Muscle layer of duodenum (tissue), 2 donors: ENCODE data around the gene PLA2G4C.

Experiments
- H3K27ac ChIP-seq: one replicate; pipeline ENCODE4 v1.7.0; 2013; ENCODE audit warnings: mild to moderate bottlenecking, low read length
- H3K27me3 ChIP-seq: one replicate; pipeline ENCODE4 v1.7.0; 2013; ENCODE audit warnings: low read depth, mild to moderate bottlenecking, control low read depth, low read length
- H3K36me3 ChIP-seq, 2 donors: one replicate each; pipeline ENCODE4 v1.7.0; 2013; ENCODE audit warnings: low read length in 2 of 2, control low read depth in 1 of 2, mild to moderate bottlenecking in 1 of 2; ENCODE audit not compliant: insufficient read depth in 2 of 2, control insufficient read depth in 1 of 2
- H3K4me1 ChIP-seq, 2 donors: one replicate each; pipeline ENCODE4 v1.7.0; 2013; ENCODE audit warnings: low read length in 2 of 2, mild to moderate bottlenecking in 2 of 2, control low read depth in 1 of 2, moderate library complexity in 1 of 2; ENCODE audit not compliant: insufficient read depth in 2 of 2, control insufficient read depth in 1 of 2
- H3K4me3 ChIP-seq, 2 donors: one replicate each; pipeline ENCODE4 v1.7.0; 2013; ENCODE audit warnings: low read length in 2 of 2, low read depth in 1 of 2, mild to moderate bottlenecking in 1 of 2
- H3K9me3 ChIP-seq, 2 donors: one replicate each; pipeline ENCODE4 v1.7.0; 2013; ENCODE audit warnings: low read length in 2 of 2, control low read depth in 1 of 2, mild to moderate bottlenecking in 1 of 2; ENCODE audit not compliant: control insufficient read depth in 1 of 2
- donor health status: healthy.

PLA2G4C gene

DNA sequence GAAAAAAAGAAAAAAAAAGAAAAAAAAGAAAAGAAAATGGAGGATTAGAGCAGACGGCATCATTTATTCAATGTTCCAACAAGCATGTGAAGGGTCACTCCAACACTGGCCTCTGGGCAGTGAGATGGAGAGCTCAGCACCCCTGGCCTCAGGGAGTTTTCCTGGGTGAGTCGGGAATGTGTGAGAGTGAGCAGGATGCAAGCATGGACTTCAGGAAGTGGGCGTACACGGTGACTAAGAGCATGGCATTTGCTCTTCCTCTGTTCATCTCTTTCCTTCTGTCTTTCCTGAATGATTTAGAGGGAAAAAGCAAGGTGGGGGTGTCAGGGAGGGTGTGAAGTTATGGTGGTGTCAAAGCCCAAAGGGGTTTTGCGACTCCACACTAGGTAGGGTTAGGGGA lies 66.1 kb downstream of the PLA2G4C start:
- H3K27me3 ChIP-seq = no peaks in the 10 kb centered on the region

DNA sequence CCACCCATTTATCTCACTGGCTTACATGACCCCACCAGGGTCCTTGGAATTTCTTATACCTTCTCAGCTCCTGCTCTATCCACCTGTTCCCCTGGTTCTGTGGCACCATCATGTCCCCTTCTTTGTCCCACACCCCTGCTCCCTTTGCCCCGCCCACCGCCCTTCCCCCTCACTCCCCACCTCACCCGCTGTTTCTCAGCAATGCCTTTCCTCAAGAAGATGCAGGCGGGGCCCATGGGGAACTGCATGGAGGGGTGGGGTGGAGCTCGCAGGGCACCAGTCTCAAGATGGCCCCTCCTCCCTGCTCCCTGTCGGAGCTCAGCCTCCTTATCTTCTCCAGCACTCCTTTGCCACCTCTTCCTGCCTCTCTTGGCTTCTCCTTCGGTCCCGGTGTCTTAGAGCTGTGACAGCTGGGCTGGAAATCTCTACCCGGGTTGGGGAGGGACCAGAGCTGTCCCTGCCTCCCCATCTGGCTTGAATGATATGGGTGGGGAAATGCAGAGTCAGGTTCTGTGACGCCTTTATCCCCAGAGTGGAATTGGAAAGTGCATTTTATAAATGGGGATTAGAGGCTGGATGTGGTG lies 66.8 kb downstream of the PLA2G4C start, which contains the start of gene CABP5:
CABP5 (minus strand) TSS at position 405 of the 584 bp plus-strand sequence; CDS start at position 248, 157 bp downstream.
- Histone ChIP-seq H3K4me3 (no peak within 1 kb of the TSS), H3K9me3 (no peaks in the 10 kb centered on the region), H3K36me3 (peaks cover 0 to 15% of the 10 kb centered on the region in 2 donors), H3K4me1 (no peaks in the 10 kb centered on the region), H3K27ac (no peak within 1 kb of the TSS), H3K27me3 (no peaks in the 10 kb centered on the region)

More for the DNA sequence above, 66.1 kb downstream of the PLA2G4C start:
- no peaks in the 10 kb centered on the region for H3K9me3 ChIP-seq
- peaks cover 0 to 21% of the 10 kb centered on the region in 2 donors for H3K36me3 ChIP-seq
- no peak overlapping the region for H3K4me3 ChIP-seq
- no peaks in the 10 kb centered on the region for H3K4me1 ChIP-seq
- no peak overlapping the region for H3K27ac ChIP-seq

GRCh38 chr19:48041877-48042580 lies 68.6 kb downstream of the PLA2G4C start:
- no peaks in the 10 kb centered on the region for H3K36me3 ChIP-seq
- H3K27me3 ChIP-seq = no peaks in the 10 kb centered on the region
- H3K27ac ChIP-seq = no peak overlapping the region
- H3K4me3 ChIP-seq = no peak overlapping the region
- H3K4me1 ChIP-seq = no peaks in the 10 kb centered on the region
- H3K9me3 ChIP-seq = peaks cover under 1 to 3% of the 10 kb centered on the region in 2 donors

GRCh38 chr19:48036765-48037164 lies 73.9 kb downstream of the PLA2G4C start:
- H3K4me3 ChIP-seq = no peak overlapping the region
- no peaks in the 10 kb centered on the region for H3K27me3 ChIP-seq
- no peaks in the 10 kb centered on the region for H3K4me1 ChIP-seq
- peaks cover 12% of the 10 kb centered on the region in 2 donors for H3K9me3 ChIP-seq
- no peaks in the 10 kb centered on the region for H3K36me3 ChIP-seq
- H3K27ac ChIP-seq = no peak overlapping the region

- Histone ChIP-seq H3K9me3 (peaks cover 12% of the 10 kb centered on the region in 2 donors), H3K27me3 (no peaks in the 10 kb centered on the region), H3K4me3 (no peak overlapping the region), H3K27ac (no peak overlapping the region), H3K4me1 (no peaks in the 10 kb centered on the region), H3K36me3 (no peaks in the 10 kb centered on the region)
Observed at GRCh38 chr19:48033604-48034003, 77.0 kb downstream of the PLA2G4C start.

DNA sequence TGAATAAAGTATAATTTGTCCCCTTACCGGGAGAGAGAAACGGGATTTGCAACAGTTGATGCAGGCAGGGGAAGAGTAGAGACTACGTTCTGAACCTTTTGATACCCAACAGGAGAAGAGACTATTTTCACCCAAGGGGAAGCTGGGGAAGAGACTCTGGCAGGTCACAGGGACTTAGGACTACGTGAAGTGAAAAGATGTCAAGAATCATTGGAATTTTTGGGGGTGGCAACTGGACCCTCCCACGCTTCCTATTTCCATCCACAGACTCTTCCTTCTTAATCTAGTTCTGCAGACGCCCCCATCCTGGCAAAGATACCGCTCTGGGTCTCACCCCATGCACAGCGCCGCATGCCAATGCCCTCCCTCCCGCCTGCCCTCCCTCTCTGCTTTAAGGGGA lies 80.5 kb downstream of the PLA2G4C start:
- no peaks in the 10 kb centered on the region for H3K9me3 ChIP-seq
- no peak overlapping the region for H3K4me3 ChIP-seq
- H3K36me3 ChIP-seq = no peaks in the 10 kb centered on the region
- H3K27me3 ChIP-seq = no peaks in the 10 kb centered on the region
- H3K27ac ChIP-seq = no peak overlapping the region
- no peaks in the 10 kb centered on the region for H3K4me1 ChIP-seq

- H3K27me3 ChIP-seq = no peaks in the 10 kb centered on the region
Observed at GRCh38 chr19:48029431-48029830, 81.2 kb downstream of the PLA2G4C start.

GRCh38 chr19:48025480-48025879 lies 85.1 kb downstream of the PLA2G4C start:
- Histone ChIP-seq H3K4me1 (no peaks in the 10 kb centered on the region), H3K27ac (no peak overlapping the region), H3K9me3 (no peaks in the 10 kb centered on the region), H3K36me3 (no peaks in the 10 kb centered on the region), H3K27me3 (no peaks in the 10 kb centered on the region), H3K4me3 (no peak overlapping the region)

More at GRCh38 chr19:48029431-48029830, 81.2 kb downstream of the PLA2G4C start:
- H3K4me3 ChIP-seq = no peak overlapping the region
- H3K27ac ChIP-seq = no peak overlapping the region
- no peaks in the 10 kb centered on the region for H3K9me3 ChIP-seq
- H3K4me1 ChIP-seq = no peaks in the 10 kb centered on the region
- H3K36me3 ChIP-seq = no peaks in the 10 kb centered on the region

DNA sequence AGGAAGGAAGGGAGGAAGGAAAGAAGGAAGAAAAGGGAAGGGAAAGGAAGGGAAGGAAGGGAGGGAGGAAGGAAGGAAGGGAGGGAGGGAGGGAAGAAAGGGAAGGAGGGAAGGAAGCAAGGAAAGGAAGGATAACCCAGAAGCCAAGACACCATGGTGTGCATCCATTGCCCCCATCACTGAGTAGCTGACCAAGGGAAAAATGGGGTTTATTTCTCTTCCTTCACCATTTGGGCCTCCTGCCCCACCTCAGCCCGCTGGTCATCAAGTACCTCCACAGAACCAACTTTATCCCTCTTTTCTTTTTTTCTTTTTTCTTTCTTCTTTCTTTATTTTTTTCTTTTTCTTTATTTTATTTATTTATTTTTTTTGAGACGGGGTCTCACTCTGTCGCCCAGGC lies 87.1 kb downstream of the PLA2G4C start:
- Histone ChIP-seq H3K4me3 (no peak overlapping the region), H3K27me3 (no peaks in the 10 kb centered on the region), H3K9me3 (no peaks in the 10 kb centered on the region), H3K4me1 (no peaks in the 10 kb centered on the region), H3K27ac (no peak overlapping the region), H3K36me3 (no peaks in the 10 kb centered on the region)

- Histone ChIP-seq H3K27ac (no peak overlapping the region), H3K9me3 (no peaks in the 10 kb centered on the region), H3K36me3 (no peaks in the 10 kb centered on the region), H3K4me1 (no peaks in the 10 kb centered on the region), H3K4me3 (no peak overlapping the region), H3K27me3 (no peaks in the 10 kb centered on the region)
Observed at GRCh38 chr19:48023011-48023410, 87.6 kb downstream of the PLA2G4C start.

- Histone ChIP-seq H3K4me1 (no peaks in the 10 kb centered on the region), H3K9me3 (peaks cover 0 to 3% of the 10 kb centered on the region in 2 donors), H3K4me3 (no peak overlapping the region), H3K36me3 (no peaks in the 10 kb centered on the region), H3K27ac (no peak overlapping the region), H3K27me3 (no peaks in the 10 kb centered on the region)
Observed at GRCh38 chr19:48020686-48021085, 89.9 kb downstream of the PLA2G4C start.
